ENCODE data around the gene PRRG1. TPM values are rescaled to one million over a fixed set of nuclear protein-coding genes. Genes with fewer than 3 reads are reported as not detected.

Gene PRRG1
- total and polyA plus RNA-seq, 12 donors = 3.0 to 15.9 (median 10.7) TPM

GRCh38 chrX:37315511-37316248 is 33.5 kb upstream of the PRRG1 start:
- TF ChIP-seq CTCF (IDR thresholded peaks at IDR 0.05) = no peak
- Histone ChIP-seq H3K4me3 (no peak overlapping the region), H3K4me1 (no peaks in the 10 kb centered on the region), H3K27ac (no peak overlapping the region), H3K27me3 (peaks cover 0 to 27% (median 0%) of the 10 kb centered on the region in 7 donors), H3K36me3 (no peaks in the 10 kb centered on the region), H3K9me3 (no peaks in the 10 kb centered on the region)
- DNase-seq (no peak), ATAC-seq (no peak)
- 77 to 86% methylated on average over 4 of the region's 4 CpGs for WGBS, 2 donors
- intact Hi-C loops (cut with DNase I) = no loop called here

- ATAC-seq (no peak), DNase-seq (no peak)
- intact Hi-C loops (cut with DNase I) = no loop called here
- no peak for TF ChIP-seq CTCF (IDR thresholded peaks at IDR 0.05)
- 91 to 92% methylated on average over 5 of the region's 5 CpGs for WGBS, 2 donors
- Histone ChIP-seq H3K4me3 (no peak overlapping the region), H3K4me1 (no peaks in the 10 kb centered on the region), H3K36me3 (no peaks in the 10 kb centered on the region), H3K27ac (no peak overlapping the region), H3K27me3 (peaks cover 0 to 19% (median 0%) of the 10 kb centered on the region in 7 donors), H3K9me3 (no peaks in the 10 kb centered on the region)
These were observed 28.5 kb upstream of the PRRG1 start for GRCh38 chrX:37320541-37321203.

- WGBS, 2 donors = 31 to 77% methylated on average over 1 of the region's 1 CpG
These were observed 18.5 kb upstream of the PRRG1 start for GRCh38 chrX:37330642-37331041.

GRCh38 chrX:37331546-37331945 is 17.6 kb upstream of the PRRG1 start:
- H3K27me3 ChIP-seq = peaks cover 0 to 37% (median 0%) of the 10 kb centered on the region in 7 donors
- intact Hi-C loops (cut with DNase I) = no loop called here
- WGBS, 2 donors = 37 to 53% methylated on average over 4 of the region's 4 CpGs

More at GRCh38 chrX:37330642-37331041, 18.5 kb upstream of the PRRG1 start:
- H3K27me3 ChIP-seq = peaks cover 0 to 31% (median 0%) of the 10 kb centered on the region in 7 donors
- no peak overlapping the region for H3K4me3 ChIP-seq
- no peaks in the 10 kb centered on the region for H3K9me3 ChIP-seq
- DNase-seq = no peak
- peak in 3 of 8 donors; percentile 65 to 78 (median 66) for ATAC-seq
- no peak for TF ChIP-seq CTCF (IDR thresholded peaks at IDR 0.05)
- peak overlapping the region in 3 of 10 donors; percentile 14 to 39 (median 16) for H3K27ac ChIP-seq
- no peaks in the 10 kb centered on the region for H3K36me3 ChIP-seq
- intact Hi-C loops (cut with DNase I) = no loop called here
- H3K4me1 ChIP-seq = peaks cover 0 to 16% (median 0%) of the 10 kb centered on the region in 9 donors

More at GRCh38 chrX:37331546-37331945, 17.6 kb upstream of the PRRG1 start:
- TF ChIP-seq CTCF (IDR thresholded peaks at IDR 0.05) = no peak
- Histone ChIP-seq H3K4me3 (no peak overlapping the region), H3K9me3 (no peaks in the 10 kb centered on the region), H3K4me1 (peaks cover 0 to 16% (median 0%) of the 10 kb centered on the region in 9 donors), H3K27ac (no peak overlapping the region), H3K36me3 (no peaks in the 10 kb centered on the region)
- no peak for DNase-seq
- ATAC-seq = no peak

Measured in heart right ventricle (tissue), 16 donors.